Left lobe of liver (tissue), 2 donors: Measurements from ENCODE around the gene ADCY1. TPM values are rescaled to one million over a fixed set of nuclear protein-coding genes. Genes with fewer than 3 reads are reported as not detected.

Experiments used
- ATAC-seq: fragments of 200-7000 bp; cut with Tn5 transposase; one replicate; pipeline ENCODE4 v1.9.1; 2020; ENCODE audit warnings: mild to moderate bottlenecking, moderate library complexity
- DNase-seq: peaks from one replicate; pipeline ENCODE4 v3.0.0-alpha.2; 2020; ENCODE audit warnings: low spot score
- total RNA-seq: library from RNA; stranded (reverse); gene quantifications from one replicate; pipeline ENCODE4 v1.2.1, GENCODE V29; 2021
- donor health status: DM: no; HTN: no; CAD: no; lungs with moderate emphysema.
- donor health status: DM: no; HTN: yes; CAD: no.

ADCY1 gene
- total RNA-seq, 1 donor from 2014 or later, result 12.8 TPM

GRCh38 chr7:45623157-45623556 lies 49.0 kb downstream of the ADCY1 start:
- ATAC-seq (no peak), DNase-seq (no peak)

- no peak for DNase-seq
- no peak for ATAC-seq
Measured at GRCh38 chr7:45623740-45624391, 49.7 kb downstream of the ADCY1 start.

GRCh38 chr7:45624392-45624760 lies 50.2 kb downstream of the ADCY1 start:
- no peak for ATAC-seq
- DNase-seq, result no peak

- ATAC-seq, result no peak
Measured at GRCh38 chr7:45625067-45625466, 50.9 kb downstream of the ADCY1 start.

GRCh38 chr7:45625714-45626440 lies 51.7 kb downstream of the ADCY1 start:
- DNase-seq, result no peak
- no peak for ATAC-seq

More at GRCh38 chr7:45625067-45625466, 50.9 kb downstream of the ADCY1 start:
- DNase-seq, result no peak

- DNase-seq (no peak), ATAC-seq (no peak)
Measured at GRCh38 chr7:45626441-45627430, 52.6 kb downstream of the ADCY1 start.

GRCh38 chr7:45627691-45628456 lies 53.7 kb downstream of the ADCY1 start:
- ATAC-seq, result no peak
- DNase-seq, result no peak

- ATAC-seq (no peak), DNase-seq (no peak)
Measured at GRCh38 chr7:45631569-45631968, 57.4 kb downstream of the ADCY1 start.

- DNase-seq (no peak), ATAC-seq (no peak)
Measured at GRCh38 chr7:45636733-45637132, 62.6 kb downstream of the ADCY1 start.

- ATAC-seq (no peak), DNase-seq (no peak)
Measured at GRCh38 chr7:45638916-45639315, 64.7 kb downstream of the ADCY1 start.

GRCh38 chr7:45642044-45642443 lies 67.9 kb downstream of the ADCY1 start:
- DNase-seq (peak; percentile 7), ATAC-seq (no peak)

GRCh38 chr7:45643630-45644029 lies 69.5 kb downstream of the ADCY1 start:
- DNase-seq, result peak; percentile 30
- ATAC-seq, result no peak

GRCh38 chr7:45644237-45644636 lies 70.1 kb downstream of the ADCY1 start:
- DNase-seq, result peak; percentile 19

GRCh38 chr7:45645141-45645969 lies 71.2 kb downstream of the ADCY1 start:
- ATAC-seq (no peak), DNase-seq (peak; percentile 27)

More at GRCh38 chr7:45644237-45644636, 70.1 kb downstream of the ADCY1 start:
- no peak for ATAC-seq

- peak; percentile 37 for DNase-seq
- no peak for ATAC-seq
Measured at GRCh38 chr7:45646207-45646821, 72.1 kb downstream of the ADCY1 start.

- peak; percentile 21 for DNase-seq
- no peak for ATAC-seq
Measured at GRCh38 chr7:45646996-45647825, 73.0 kb downstream of the ADCY1 start.

- DNase-seq, result no peak
- no peak for ATAC-seq
Measured at GRCh38 chr7:45647967-45648670, 74.0 kb downstream of the ADCY1 start.

GRCh38 chr7:45648671-45648995 lies 74.5 kb downstream of the ADCY1 start:
- no peak for ATAC-seq

More at GRCh38 chr7:45648671-45648995, 74.5 kb downstream of the ADCY1 start:
- DNase-seq, result no peak
